ENCODE measurements around the gene PLXNA4. TPM values are rescaled to one million over a fixed set of nuclear protein-coding genes. Genes with fewer than 3 reads are reported as not detected.

Gene PLXNA4
- polyA plus RNA-seq, 5 donors: 1.6 to 6.2 (median 2.5) TPM

- DNase-seq: no peak
Measured at GRCh38 chr7:132353936-132354335, 222.3 kb downstream of the PLXNA4 start.

GRCh38 chr7:132352800-132353199 is 223.5 kb downstream of the PLXNA4 start:
- DNase-seq: peak; percentile 86 to 92

- DNase-seq: peak in 1 of 2 donors; percentile 44
Measured at GRCh38 chr7:132351954-132352499, 224.2 kb downstream of the PLXNA4 start.

- DNase-seq: no peak
Measured at GRCh38 chr7:132350741-132351140, 225.5 kb downstream of the PLXNA4 start.

- DNase-seq: no peak
Measured at GRCh38 chr7:132349075-132349474, 227.2 kb downstream of the PLXNA4 start.

GRCh38 chr7:132348341-132348740 is 227.9 kb downstream of the PLXNA4 start:
- no peak for DNase-seq

- DNase-seq: no peak
Measured at GRCh38 chr7:132347858-132348257, 228.4 kb downstream of the PLXNA4 start.

- no peak for DNase-seq
Measured at GRCh38 chr7:132347123-132347522, 229.1 kb downstream of the PLXNA4 start.

GRCh38 chr7:132345543-132346129 is 230.6 kb downstream of the PLXNA4 start:
- DNase-seq: no peak

- DNase-seq: no peak
Measured at GRCh38 chr7:132345030-132345429, 231.2 kb downstream of the PLXNA4 start.

GRCh38 chr7:132343199-132343598 is 233.1 kb downstream of the PLXNA4 start:
- peak in 1 of 2 donors; percentile 57 for DNase-seq

GRCh38 chr7:132337450-132338080 is 238.7 kb downstream of the PLXNA4 start:
- DNase-seq: no peak

- DNase-seq: no peak
Measured at GRCh38 chr7:132336797-132337196, 239.5 kb downstream of the PLXNA4 start.

- DNase-seq: no peak
Measured at GRCh38 chr7:132333301-132333700, 243.0 kb downstream of the PLXNA4 start.

- no peak for DNase-seq
Measured at GRCh38 chr7:132328760-132329159, 247.5 kb downstream of the PLXNA4 start.

- DNase-seq: no peak
Measured at GRCh38 chr7:132328047-132328620, 248.1 kb downstream of the PLXNA4 start.

- DNase-seq: no peak
Measured at GRCh38 chr7:132326878-132327589, 249.2 kb downstream of the PLXNA4 start.

- no peak for DNase-seq
Measured at GRCh38 chr7:132322970-132323369, 253.3 kb downstream of the PLXNA4 start.

- no peak for DNase-seq
Measured at GRCh38 chr7:132321387-132321786, 254.9 kb downstream of the PLXNA4 start.

GRCh38 chr7:132319481-132319880 is 256.8 kb downstream of the PLXNA4 start:
- no peak for DNase-seq

- DNase-seq: peak; percentile 80 to 86
Measured at GRCh38 chr7:132318352-132319318, 257.6 kb downstream of the PLXNA4 start.
